Brain microvascular endothelial cell (primary cell): Measurements from ENCODE around the gene SPATA3.
"Not testable (repeated sequence)": the region's sequence is repeated elsewhere in the genome, so short reads cannot be mapped to it uniquely, and the experiment has no call there.

Experiments
- DNase-seq: peaks from one replicate; pipeline ENCODE4 v3.0.0-alpha.2; 2020
- H3K27ac ChIP-seq: fragments of 250-450 bp; sonication (Bioruptor Pico); 2 replicates; pipeline ENCODE4 v1.5.1; 2020; ENCODE audit warnings: mild to moderate bottlenecking, moderate library complexity
- H3K27me3 ChIP-seq: fragments of 250-450 bp; sonication (Bioruptor Pico); replicated peaks from 2 replicates; pipeline ENCODE4 v1.5.1; 2020; ENCODE audit warnings: mild to moderate bottlenecking
- H3K36me3 ChIP-seq: fragments of 250-450 bp; sonication (Bioruptor Pico); replicated peaks from 2 replicates; pipeline ENCODE4 v1.5.1; 2020; ENCODE audit warnings: mild to moderate bottlenecking
- H3K4me3 ChIP-seq: 2 replicates; pipeline ENCODE4 v1.5.1; 2011; ENCODE audit warnings: low read depth, mild to moderate bottlenecking, control low read depth, low read length, moderate library complexity
- CTCF ChIP-seq: IDR thresholded peaks from 2 replicates; pipeline ENCODE4 v1.5.1; 2011; ENCODE audit warnings: low read depth, mild to moderate bottlenecking, moderate library complexity, low read length, control low read depth, inconsistent platforms; ENCODE audit errors: missing control alignments
- in situ Hi-C: cut with HindIII; loops from 2 replicates; pipeline ENCODE4 v1.10.0; 2017; ENCODE audit warnings: low sequenced_read_pairs, low pct_ligation_motif_present

The SPATA3 gene

GRCh38 chr2:231001921-231002320 is 6.0 kb downstream of the SPATA3 start:
- in situ Hi-C loops = no loop called here
- TF ChIP-seq CTCF = no peak
- H3K4me3 ChIP-seq = no peak overlapping the region
- DNase-seq = no peak
- H3K27ac ChIP-seq = no peak overlapping the region
- H3K36me3 ChIP-seq = no peaks in the 10 kb centered on the region
- peaks cover 11% of the 10 kb centered on the region for H3K27me3 ChIP-seq

- DNase-seq = no peak
- in situ Hi-C loops = no loop called here
- no peak for TF ChIP-seq CTCF
- Histone ChIP-seq H3K27ac (no peak overlapping the region), H3K4me3 (no peak overlapping the region), H3K27me3 (peaks cover 11% of the 10 kb centered on the region), H3K36me3 (no peaks in the 10 kb centered on the region)
Observed at GRCh38 chr2:231002641-231003040, 6.7 kb downstream of the SPATA3 start.

GRCh38 chr2:231003186-231003585 is 7.3 kb downstream of the SPATA3 start:
- in situ Hi-C loops = no loop called here
- Histone ChIP-seq H3K27me3 (peaks cover 12% of the 10 kb centered on the region), H3K27ac (no peak overlapping the region), H3K4me3 (no peak overlapping the region), H3K36me3 (no peaks in the 10 kb centered on the region)
- TF ChIP-seq CTCF = no peak
- no peak for DNase-seq

- H3K27ac ChIP-seq, H3K36me3 ChIP-seq, H3K4me3 ChIP-seq, DNase-seq, in situ Hi-C loops: not testable (repeated sequence)
- H3K27me3 ChIP-seq = peaks cover 13% of the 10 kb centered on the region
Observed at GRCh38 chr2:231004930-231005329, 9.0 kb downstream of the SPATA3 start.

- DNase-seq = no peak
- no peak overlapping the region for H3K27ac ChIP-seq
- peaks cover 9% of the 10 kb centered on the region for H3K27me3 ChIP-seq
- in situ Hi-C loops = no loop called here
- no peak for TF ChIP-seq CTCF
- H3K36me3 ChIP-seq = no peaks in the 10 kb centered on the region
- H3K4me3 ChIP-seq = no peak overlapping the region
Observed at GRCh38 chr2:231007286-231008098, 11.6 kb downstream of the SPATA3 start.

- TF ChIP-seq CTCF = no peak
- H3K27ac ChIP-seq = no peak overlapping the region
- DNase-seq = no peak
- H3K36me3 ChIP-seq = no peaks in the 10 kb centered on the region
- peaks cover 14% of the 10 kb centered on the region for H3K27me3 ChIP-seq
- no peak overlapping the region for H3K4me3 ChIP-seq
- in situ Hi-C loops = no loop called here
Observed at GRCh38 chr2:231008131-231008530, 12.2 kb downstream of the SPATA3 start.
